HEK293T (cell line): ENCODE data around the gene KRTAP5-5.

Experiments
- CTCF ChIA-PET: fragments of 350-600 bp; formaldehyde crosslinking; extraction: SDS; loops from one replicate; lab custom pipeline; 2021; ENCODE audit warnings: antibody characterized with exemption, inconsistent platforms; lab: Yijun Ruan, JAX
- POLR2A ChIA-PET: fragments of 350-600 bp; formaldehyde crosslinking; extraction: SDS; loops from one replicate; lab custom pipeline; 2020; ENCODE audit warnings: antibody characterized with exemption, inconsistent platforms; lab: Yijun Ruan, JAX
- DNase-seq: peaks from one replicate; pipeline ENCODE4 v3.0.0; 2012; ENCODE audit warnings: mixed read lengths; ENCODE audit errors: extremely low spot score
- ARNT ChIP-seq: fragments of 450-650 bp; IDR thresholded peaks from 2 replicates; pipeline ENCODE4 v1.6.1; 2017; ENCODE audit warnings: mild to moderate bottlenecking
- BHLHE40 ChIP-seq: fragments of 450-650 bp; IDR thresholded peaks from 2 replicates; pipeline ENCODE4 v1.6.1; 2016; ENCODE audit warnings: mild to moderate bottlenecking, moderate library complexity, borderline replicate concordance
- CTBP1 ChIP-seq: fragments of 450-650 bp; IDR thresholded peaks from 2 replicates; pipeline ENCODE4 v1.6.1; 2016; ENCODE audit warnings: borderline replicate concordance
- ELF4 ChIP-seq: fragments of 450-650 bp; IDR thresholded peaks from 2 replicates; pipeline ENCODE4 v1.6.1; 2017; ENCODE audit warnings: antibody characterized with exemption
- FOXA1 ChIP-seq: fragments of 450-650 bp; IDR thresholded peaks from 2 replicates; pipeline ENCODE4 v1.6.1; 2016; ENCODE audit warnings: mild to moderate bottlenecking
- FOXK2 ChIP-seq: fragments of 450-650 bp; IDR thresholded peaks from 2 replicates; pipeline ENCODE4 v1.6.1; 2016; ENCODE audit warnings: mild to moderate bottlenecking
- FOXM1 ChIP-seq: fragments of 450-650 bp; IDR thresholded peaks from 2 replicates; pipeline ENCODE4 v1.6.1; 2017; ENCODE audit warnings: mild to moderate bottlenecking, borderline replicate concordance
- HDGF ChIP-seq: fragments of 450-650 bp; IDR thresholded peaks from 2 replicates; pipeline ENCODE4 v1.6.1; 2017; ENCODE audit warnings: antibody characterized with exemption, borderline replicate concordance
- L3MBTL2 ChIP-seq: fragments of 450-650 bp; conservative IDR thresholded peaks from 2 replicates; pipeline ENCODE4 v1.6.1; 2016; ENCODE audit warnings: mild to moderate bottlenecking
- LEF1 ChIP-seq: fragments of 450-650 bp; IDR thresholded peaks from 2 replicates; pipeline ENCODE4 v1.6.1; 2017; ENCODE audit warnings: mild to moderate bottlenecking, borderline replicate concordance
- NFRKB ChIP-seq: fragments of 450-650 bp; IDR thresholded peaks from 2 replicates; pipeline ENCODE4 v1.6.1; 2016; ENCODE audit warnings: mild to moderate bottlenecking, moderate library complexity
- SP1 ChIP-seq: fragments of 450-650 bp; IDR thresholded peaks from 2 replicates; pipeline ENCODE4 v1.6.1; 2017
- SUZ12 ChIP-seq: fragments of 450-650 bp; IDR thresholded peaks from 2 replicates; pipeline ENCODE4 v1.6.1; 2016; ENCODE audit warnings: mild to moderate bottlenecking
- TARDBP ChIP-seq: fragments of 450-650 bp; IDR thresholded peaks from 2 replicates; pipeline ENCODE4 v1.6.1; 2016
- ZNF384 ChIP-seq: fragments of 450-650 bp; IDR thresholded peaks from 2 replicates; pipeline ENCODE4 v1.6.1; 2016
- TF ChIP-seq, protein P1 (sequence below): fragments of 450-650 bp; IDR thresholded peaks from 2 replicates; pipeline ENCODE4 v1.6.1; 2016

KRTAP5-5 gene

DNA sequence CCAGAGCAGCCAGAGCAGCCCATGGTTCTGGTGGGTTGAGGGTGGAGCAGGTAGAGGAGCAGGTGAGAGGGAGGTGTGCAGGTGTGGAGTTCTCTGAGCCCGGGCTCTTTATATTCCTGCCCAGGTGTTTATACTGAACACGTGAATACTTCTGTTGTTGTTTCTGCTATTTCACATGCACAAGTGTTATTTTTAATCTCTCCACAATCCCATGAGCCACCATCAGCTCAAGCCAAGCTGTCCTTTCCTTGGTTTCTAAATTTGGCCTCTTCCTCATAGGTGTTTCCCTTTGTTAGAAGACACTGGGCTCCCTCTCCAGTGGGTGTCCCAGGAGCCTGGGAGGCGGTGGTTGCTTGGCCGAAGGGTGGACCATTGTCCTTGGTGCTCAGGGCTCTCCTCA, 21.2 kb upstream of the KRTAP5-5 start, which contains the start of gene KRTAP5-3:
TSS of gene KRTAP5-3 (minus strand) at position 101 of the 400 bp plus-strand sequence. CDS start at position 23, 78 bp downstream.
- ChIA-PET CTCF (interaction anchor here (0.6 kb wide), 1 partner anchor 16 kb away, joined by 3 read pairs; no protein-coding TSS in a partner anchor), POLR2A (no interaction called here)
- no peak for DNase-seq
- TF ChIP-seq FOXM1 (no peak), HDGF (no peak), ZNF384 (no peak), CTBP1 (no peak), SP1 (no peak), FOXA1 (no peak)
- TF ChIP-seq, protein P1, sequence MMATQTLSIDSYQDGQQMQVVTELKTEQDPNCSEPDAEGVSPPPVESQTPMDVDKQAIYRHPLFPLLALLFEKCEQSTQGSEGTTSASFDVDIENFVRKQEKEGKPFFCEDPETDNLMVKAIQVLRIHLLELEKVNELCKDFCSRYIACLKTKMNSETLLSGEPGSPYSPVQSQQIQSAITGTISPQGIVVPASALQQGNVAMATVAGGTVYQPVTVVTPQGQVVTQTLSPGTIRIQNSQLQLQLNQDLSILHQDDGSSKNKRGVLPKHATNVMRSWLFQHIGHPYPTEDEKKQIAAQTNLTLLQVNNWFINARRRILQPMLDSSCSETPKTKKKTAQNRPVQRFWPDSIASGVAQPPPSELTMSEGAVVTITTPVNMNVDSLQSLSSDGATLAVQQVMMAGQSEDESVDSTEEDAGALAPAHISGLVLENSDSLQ: no peak

- TF ChIP-seq CTBP1: no peak
- DNase-seq: no peak
- CTCF ChIA-PET: interaction anchor here (0.9 kb wide), 2 partner anchors 21 to 23 kb away, joined by 3 read pairs; no protein-coding TSS in a partner anchor
- POLR2A ChIA-PET: no interaction called here
Measured at GRCh38 chr11:1618231-1618630, 11.3 kb upstream of the KRTAP5-5 start.

- CTCF ChIA-PET: no interaction called here
- POLR2A ChIA-PET: no interaction called here
- no peak for DNase-seq
- TF ChIP-seq CTBP1 (no peak), NFRKB (no peak), ZNF384 (no peak), FOXM1 (no peak), LEF1 (no peak), HDGF (no peak), BHLHE40 (no peak), TARDBP (no peak), ELF4 (no peak), SP1 (no peak), ARNT (no peak), FOXK2 (no peak), FOXA1 (no peak), SUZ12 (no peak), L3MBTL2 (no peak)
- TF ChIP-seq, protein P1: no peak
Measured at GRCh38 chr11:1619449-1619848, 10.1 kb upstream of the KRTAP5-5 start.

DNA sequence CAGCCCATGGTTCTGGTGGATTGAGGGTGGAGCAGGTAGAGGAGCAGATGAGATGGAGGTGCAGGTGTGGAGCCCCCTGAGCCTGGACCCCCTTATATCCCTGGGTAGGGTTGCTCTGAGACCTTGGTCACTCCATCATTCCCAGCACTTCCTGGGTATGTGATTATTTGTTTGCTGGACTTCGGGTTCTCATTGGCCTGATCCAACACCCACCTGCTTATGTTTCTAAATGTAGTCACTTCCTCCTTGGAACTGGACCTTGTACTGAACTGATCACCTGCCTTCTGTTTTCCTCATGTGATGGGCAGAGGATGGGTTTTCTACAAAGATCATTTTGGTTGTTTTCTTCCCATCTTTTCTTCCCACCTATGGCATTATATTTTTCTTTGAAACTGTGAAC, 7.5 kb upstream of the KRTAP5-5 start, which contains the start of gene KRTAP5-4:
TSS of gene KRTAP5-4 (minus strand) at position 53 of the 400 bp plus-strand sequence. CDS start at position 8, 45 bp downstream.
- ChIA-PET POLR2A (no interaction called here), CTCF (no interaction called here)
- TF ChIP-seq FOXM1 (no peak), ZNF384 (no peak), HDGF (no peak), TARDBP (no peak), NFRKB (no peak), L3MBTL2 (no peak), CTBP1 (no peak), FOXA1 (no peak), LEF1 (no peak), SP1 (no peak), ELF4 (no peak), FOXK2 (no peak)

DNA sequence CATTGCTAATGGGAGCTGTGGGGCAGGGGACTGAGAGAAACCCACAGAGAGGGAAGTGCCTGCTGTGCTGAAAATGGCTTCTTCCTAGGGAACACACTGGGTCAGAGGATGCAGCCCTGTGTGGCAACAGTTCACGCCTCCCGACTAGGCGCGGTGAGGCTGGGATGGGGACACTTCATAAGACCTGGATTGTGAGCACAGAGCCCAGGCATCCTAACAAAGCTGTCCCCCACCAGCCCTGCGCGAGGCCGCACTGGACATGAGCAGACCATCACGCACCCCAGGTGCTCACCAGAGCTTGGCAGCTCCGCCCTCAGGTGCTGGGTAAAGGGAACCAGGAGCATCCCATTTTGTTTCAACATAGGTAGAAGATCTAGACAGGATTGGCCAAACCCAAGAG, 5.9 kb upstream of the KRTAP5-5 start:
- ChIA-PET POLR2A (no interaction called here), CTCF (interaction anchor here (0.7 to 1.3 kb wide), 3 partner anchors 16 to 70 kb away, joined by 3 read pairs; no protein-coding TSS in a partner anchor)
- no peak for DNase-seq
- TF ChIP-seq ELF4 (no peak), TARDBP (no peak), FOXA1 (no peak), FOXM1 (no peak), HDGF (no peak), ARNT (no peak), FOXK2 (no peak), SUZ12 (no peak), L3MBTL2 (no peak), ZNF384 (no peak), NFRKB (no peak), LEF1 (no peak), SP1 (no peak)
- TF ChIP-seq, protein P1: no peak

More for the DNA sequence above, 7.5 kb upstream of the KRTAP5-5 start, which contains the start of gene KRTAP5-4:
- DNase-seq: no peak

DNA sequence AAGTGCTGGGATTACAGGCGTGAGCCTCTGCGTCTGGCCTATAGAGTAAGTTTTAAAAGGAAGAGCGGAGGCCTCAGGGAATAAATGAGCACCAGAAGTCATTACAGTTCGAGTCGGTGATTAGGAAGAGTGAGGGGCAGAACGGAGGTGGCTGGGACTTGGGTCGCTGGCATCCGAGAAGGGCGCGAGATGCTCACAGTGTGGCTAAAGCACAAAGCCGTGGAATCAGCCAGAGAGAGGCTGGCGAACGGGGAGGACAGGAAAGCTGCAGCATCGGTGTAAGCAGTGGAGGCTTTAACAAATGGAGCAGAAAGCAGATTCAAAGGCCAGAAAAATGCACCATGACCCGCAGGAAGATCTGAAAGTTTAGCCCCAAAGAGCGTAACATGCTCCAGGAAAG, 5.0 kb upstream of the KRTAP5-5 start:
- CTCF ChIA-PET: interaction anchor here (0.6 kb wide), 1 partner anchor 38 kb away, joined by 4 read pairs; no protein-coding TSS in a partner anchor
- DNase-seq: no peak
- TF ChIP-seq, protein P1: no peak
- TF ChIP-seq LEF1 (no peak), SP1 (no peak), HDGF (no peak), FOXK2 (no peak), NFRKB (no peak), FOXM1 (no peak), ZNF384 (no peak), SUZ12 (no peak), BHLHE40 (no peak), CTBP1 (no peak), L3MBTL2 (no peak), ARNT (no peak), TARDBP (no peak), FOXA1 (no peak)
- POLR2A ChIA-PET: no interaction called here
